ENCODE data around the gene EYS. TPM values are rescaled to one million over a fixed set of nuclear protein-coding genes. Genes with fewer than 3 reads are reported as not detected.

EYS gene
- total and polyA plus RNA-seq, 4 donors: 0.08 to 0.63 (median 0.36) TPM

DNA sequence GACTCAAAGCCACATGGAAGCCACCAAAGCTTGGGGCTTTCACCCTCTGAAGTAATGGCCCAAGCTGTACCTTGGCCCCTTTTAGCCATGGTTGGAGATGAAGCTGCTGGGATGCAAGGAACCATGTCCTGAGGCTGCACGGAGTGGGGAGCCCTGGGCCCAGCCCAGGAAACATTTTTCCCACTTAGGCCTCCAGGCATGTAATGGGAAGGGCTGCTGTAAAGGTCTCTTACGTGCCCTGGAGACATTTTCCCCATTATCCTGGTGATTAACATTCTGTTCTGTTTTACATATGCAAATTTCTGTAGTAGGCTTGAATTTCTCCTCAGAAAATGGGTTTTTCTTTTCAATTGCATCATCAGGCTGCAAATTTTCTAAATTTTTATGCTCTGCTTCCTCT lies 558.2 kb downstream of the EYS start:
- TF ChIP-seq TAF1 (conservative IDR thresholded peaks at IDR 0.05): no peak
- TF ChIP-seq HNF4G (IDR thresholded peaks at IDR 0.05): no peak
- no peak for TF ChIP-seq RAD21 (IDR thresholded peaks at IDR 0.05)
- no peak for TF ChIP-seq EGR1 (IDR thresholded peaks at IDR 0.05; ENCODE audit: low read depth in 2 of 2)
- no peak for TF ChIP-seq ATF3 (IDR thresholded peaks at IDR 0.05)
- TF ChIP-seq RXRA (IDR thresholded peaks at IDR 0.05): no peak
- TF ChIP-seq, protein P1, sequence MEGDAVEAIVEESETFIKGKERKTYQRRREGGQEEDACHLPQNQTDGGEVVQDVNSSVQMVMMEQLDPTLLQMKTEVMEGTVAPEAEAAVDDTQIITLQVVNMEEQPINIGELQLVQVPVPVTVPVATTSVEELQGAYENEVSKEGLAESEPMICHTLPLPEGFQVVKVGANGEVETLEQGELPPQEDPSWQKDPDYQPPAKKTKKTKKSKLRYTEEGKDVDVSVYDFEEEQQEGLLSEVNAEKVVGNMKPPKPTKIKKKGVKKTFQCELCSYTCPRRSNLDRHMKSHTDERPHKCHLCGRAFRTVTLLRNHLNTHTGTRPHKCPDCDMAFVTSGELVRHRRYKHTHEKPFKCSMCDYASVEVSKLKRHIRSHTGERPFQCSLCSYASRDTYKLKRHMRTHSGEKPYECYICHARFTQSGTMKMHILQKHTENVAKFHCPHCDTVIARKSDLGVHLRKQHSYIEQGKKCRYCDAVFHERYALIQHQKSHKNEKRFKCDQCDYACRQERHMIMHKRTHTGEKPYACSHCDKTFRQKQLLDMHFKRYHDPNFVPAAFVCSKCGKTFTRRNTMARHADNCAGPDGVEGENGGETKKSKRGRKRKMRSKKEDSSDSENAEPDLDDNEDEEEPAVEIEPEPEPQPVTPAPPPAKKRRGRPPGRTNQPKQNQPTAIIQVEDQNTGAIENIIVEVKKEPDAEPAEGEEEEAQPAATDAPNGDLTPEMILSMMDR (IDR thresholded peaks at IDR 0.05; ENCODE audit: low read depth, low read length, missing input control): no peak
- TF ChIP-seq ZBTB33 (IDR thresholded peaks at IDR 0.05): no peak
- TF ChIP-seq MAX (IDR thresholded peaks at IDR 0.05): no peak
- TF ChIP-seq YY1 (IDR thresholded peaks at IDR 0.05): no peak
- no peak for TF ChIP-seq HNF4A (conservative IDR thresholded peaks at IDR 0.05)
- no peak for TF ChIP-seq FOXA1 (IDR thresholded peaks at IDR 0.05)
- TF ChIP-seq SP1 (IDR thresholded peaks at IDR 0.05): no peak
- TF ChIP-seq JUND (IDR thresholded peaks at IDR 0.05): no peak
- no peak for TF ChIP-seq GABPA (IDR thresholded peaks at IDR 0.05 in 1 of 2, conservative IDR thresholded peaks at IDR 0.05 in 1 of 2)
- TF ChIP-seq FOXA2 (IDR thresholded peaks at IDR 0.05): no peak
- no peak for TF ChIP-seq NR2F2 (IDR thresholded peaks at IDR 0.05)
- Histone ChIP-seq H3K9ac (ENCODE audit: low read depth in 1 of 2, low read length in 2 of 2) (no peak overlapping the region), H3K9me3 (ENCODE audit: control insufficient read depth in 4 of 4, low read length in 3 of 4) (peaks cover 0 to 2% (median 0%) of the 10 kb centered on the region in 4 donors), H3K4me1 (ENCODE audit: control insufficient read depth in 4 of 4, insufficient read depth in 4 of 4, low read length in 3 of 4) (no peaks in the 10 kb centered on the region), H3K36me3 (ENCODE audit: control insufficient read depth in 4 of 4, insufficient read depth in 3 of 4, low read depth in 1 of 4, low read length in 3 of 4) (no peaks in the 10 kb centered on the region), H3K4me3 (ENCODE audit: low read depth in 1 of 3, low read length in 3 of 3) (no peak overlapping the region), H3K27me3 (ENCODE audit: control insufficient read depth in 4 of 4, insufficient read depth in 4 of 4, low read length in 3 of 4) (no peaks in the 10 kb centered on the region), H3K27ac (ENCODE audit: low read depth in 1 of 2, low read length in 2 of 2) (no peak overlapping the region)
- WGBS: 77% methylated on average over 2 of the region's 2 CpGs
- no peak for DNase-seq (ENCODE audit: low spot score)

DNA sequence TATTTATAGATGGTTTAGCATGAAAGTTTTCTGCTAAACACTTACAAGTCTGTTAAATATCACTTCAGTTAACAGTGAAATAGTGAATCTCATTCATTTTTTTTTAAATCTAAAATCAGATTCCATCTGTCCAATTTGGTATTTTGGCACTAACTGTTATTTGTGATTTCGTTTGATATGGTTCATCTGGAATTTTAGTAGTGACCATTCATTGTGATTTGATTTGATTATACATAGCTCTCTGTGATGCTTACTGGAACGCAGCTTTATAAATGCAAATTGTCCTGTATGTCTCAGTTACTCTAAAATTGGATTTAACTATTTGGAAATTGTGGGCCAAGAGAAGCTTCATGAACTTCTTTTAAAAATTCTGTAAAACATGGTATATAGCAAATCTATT lies 571.5 kb downstream of the EYS start:
- DNase-seq (ENCODE audit: low spot score): no peak
- Histone ChIP-seq H3K27ac (ENCODE audit: low read depth in 1 of 2, low read length in 2 of 2) (no peak overlapping the region), H3K4me3 (ENCODE audit: low read depth in 1 of 3, low read length in 3 of 3) (no peak overlapping the region), H3K9ac (ENCODE audit: low read depth in 1 of 2, low read length in 2 of 2) (no peak overlapping the region), H3K27me3 (ENCODE audit: control insufficient read depth in 4 of 4, insufficient read depth in 4 of 4, low read length in 3 of 4) (no peaks in the 10 kb centered on the region), H3K36me3 (ENCODE audit: control insufficient read depth in 4 of 4, insufficient read depth in 3 of 4, low read depth in 1 of 4, low read length in 3 of 4) (no peaks in the 10 kb centered on the region), H3K9me3 (ENCODE audit: control insufficient read depth in 4 of 4, low read length in 3 of 4) (no peaks in the 10 kb centered on the region), H3K4me1 (ENCODE audit: control insufficient read depth in 4 of 4, insufficient read depth in 4 of 4, low read length in 3 of 4) (no peaks in the 10 kb centered on the region)
- TF ChIP-seq ATF3 (IDR thresholded peaks at IDR 0.05) (no peak), NR2F2 (IDR thresholded peaks at IDR 0.05) (no peak), ZBTB33 (IDR thresholded peaks at IDR 0.05) (no peak), FOXA1 (IDR thresholded peaks at IDR 0.05) (no peak), TAF1 (conservative IDR thresholded peaks at IDR 0.05) (no peak), HNF4G (IDR thresholded peaks at IDR 0.05) (no peak), REST (IDR thresholded peaks at IDR 0.05) (no peak), HNF4A (conservative IDR thresholded peaks at IDR 0.05) (no peak), RXRA (IDR thresholded peaks at IDR 0.05) (no peak), YY1 (IDR thresholded peaks at IDR 0.05) (no peak), JUND (IDR thresholded peaks at IDR 0.05) (no peak), RAD21 (IDR thresholded peaks at IDR 0.05) (no peak), SP1 (IDR thresholded peaks at IDR 0.05) (no peak)
- TF ChIP-seq, protein P1 (IDR thresholded peaks at IDR 0.05; ENCODE audit: low read depth, low read length, missing input control): no peak
- 61% methylated on average over 2 of the region's 2 CpGs for WGBS
